ENCODE results near the gene GATA1.

- TF ChIP-seq CTCF (IDR thresholded peaks at IDR 0.05), result no peak
- peak in 1 of 2 donors; percentile 31 for TF ChIP-seq POLR2A (IDR thresholded peaks at IDR 0.05)
Measured at GRCh38 chrX:48801280-48802088, 15.1 kb downstream of the GATA1 start, which contains the start of gene HDAC6.
